Activated naive CD8-positive, alpha-beta T cell treated with anti-CD3 and anti-CD28 coated beads, Interleukin-2, amount 10 ng/mL, durations not matched to agents 7 days and 5 days (primary cell): ENCODE results near the gene SETD3. TPM values are rescaled to one million over a fixed set of nuclear protein-coding genes. Genes with fewer than 3 reads are reported as not detected.

Experiments used
- ATAC-seq: fragments of 150-1000 bp; cut with Tn5 transposase; one replicate; pipeline ENCODE4 v1.10.0; 2021; ENCODE audit warnings: low read depth, moderate library complexity
- POLR2A ChIA-PET: fragments of 350-600 bp; sonication (Branson Sonifier 250); formaldehyde crosslinking; loops from one replicate; lab custom pipeline; 2021; ENCODE audit warnings: antibody characterized with exemption; lab: Charles Lee
- DNase-seq: peaks from one replicate; pipeline ENCODE4 v3.0.0; 2021
- H3K27ac Mint-ChIP-seq: one replicate; pipeline ENCODE4 v1.8.0; 2022; ENCODE audit warnings: mild to moderate bottlenecking, mixed read lengths
- H3K27me3 Mint-ChIP-seq: one replicate; pipeline ENCODE4 v1.8.0; 2022; ENCODE audit warnings: mild to moderate bottlenecking, moderate library complexity, mixed read lengths
- H3K36me3 Mint-ChIP-seq: one replicate; pipeline ENCODE4 v1.8.0; 2021; ENCODE audit warnings: mild to moderate bottlenecking, mixed read lengths
- H3K4me1 Mint-ChIP-seq: one replicate; pipeline ENCODE4 v1.8.0; 2021; ENCODE audit warnings: mixed read lengths
- H3K4me3 Mint-ChIP-seq: one replicate; pipeline ENCODE4 v1.8.0; 2022; ENCODE audit warnings: mild to moderate bottlenecking, moderate library complexity, mixed read lengths
- H3K9me3 Mint-ChIP-seq: one replicate; pipeline ENCODE4 v1.8.0; 2021; ENCODE audit warnings: mixed read lengths
- total RNA-seq, 2 experiments: library from RNA; stranded (reverse); gene quantifications; one replicate each; pipeline ENCODE4 v1.2.3, GENCODE V29; 2021

Gene SETD3
- total RNA-seq, 2 experiments from 2014 or later, result 61.9 to 64.4 TPM

GRCh38 chr14:99430491-99430890 lies 50.2 kb downstream of the SETD3 start:
- no peak overlapping the region for H3K27ac Mint-ChIP-seq
- H3K4me3 Mint-ChIP-seq, result no peak overlapping the region
- no peak for DNase-seq
- H3K9me3 Mint-ChIP-seq, result peaks cover 14% of the 10 kb centered on the region
- peaks cover 10% of the 10 kb centered on the region for H3K4me1 Mint-ChIP-seq
- peaks cover 61% of the 10 kb centered on the region for H3K36me3 Mint-ChIP-seq
- POLR2A ChIA-PET, result no interaction called here
- ATAC-seq, result no peak
- H3K27me3 Mint-ChIP-seq, result no peaks in the 10 kb centered on the region

DNA sequence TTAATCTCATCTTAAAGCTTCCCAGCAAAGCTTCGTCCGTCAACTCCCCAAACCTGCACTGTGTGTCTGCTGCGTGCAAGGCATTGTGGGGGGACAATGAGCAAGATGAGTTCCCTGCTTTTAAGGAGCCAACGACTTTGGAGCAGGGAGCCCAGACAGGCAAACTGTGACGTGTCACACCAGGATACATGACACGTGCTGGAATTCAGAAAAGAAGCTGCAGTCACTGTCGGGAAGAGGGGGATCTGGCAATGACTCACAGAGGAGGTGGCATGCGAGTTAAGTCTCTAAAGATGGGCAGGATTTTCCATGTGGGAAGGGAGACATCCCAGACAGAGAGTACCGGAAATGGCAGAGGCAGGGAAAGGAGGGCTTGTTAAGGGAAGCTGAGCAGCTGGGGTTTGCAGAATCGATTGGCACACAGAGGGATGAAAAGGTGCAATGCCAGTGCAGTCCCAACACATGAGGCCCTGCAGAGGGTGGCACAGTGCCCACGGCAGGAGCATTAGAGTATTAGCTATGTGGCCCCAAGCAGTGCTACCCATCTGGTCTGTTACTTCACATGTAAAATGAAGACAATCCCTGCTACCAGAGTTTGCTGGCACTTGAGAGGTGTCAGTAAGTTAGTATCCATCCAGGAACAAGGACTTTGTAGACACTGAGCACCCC lies 52.9 kb downstream of the SETD3 start:
- Mint-ChIP-seq H3K27ac (no peak overlapping the region), H3K4me1 (peaks cover 17% of the 10 kb centered on the region), H3K36me3 (peaks cover 49% of the 10 kb centered on the region), H3K27me3 (no peaks in the 10 kb centered on the region), H3K9me3 (peaks cover 14% of the 10 kb centered on the region), H3K4me3 (no peak overlapping the region)
- POLR2A ChIA-PET, result no interaction called here
- ATAC-seq, result no peak
- DNase-seq, result no peak

GRCh38 chr14:99426813-99427346 lies 53.8 kb downstream of the SETD3 start:
- Mint-ChIP-seq H3K27me3 (no peaks in the 10 kb centered on the region), H3K9me3 (peaks cover 14% of the 10 kb centered on the region), H3K4me3 (no peak overlapping the region), H3K36me3 (peaks cover 41% of the 10 kb centered on the region), H3K4me1 (peaks cover 17% of the 10 kb centered on the region), H3K27ac (no peak overlapping the region)
- ATAC-seq (no peak), DNase-seq (no peak)
- POLR2A ChIA-PET, result no interaction called here

GRCh38 chr14:99426265-99426664 lies 54.4 kb downstream of the SETD3 start:
- no peak for DNase-seq
- Mint-ChIP-seq H3K27me3 (no peaks in the 10 kb centered on the region), H3K36me3 (peaks cover 37% of the 10 kb centered on the region), H3K27ac (no peak overlapping the region), H3K4me3 (no peak overlapping the region), H3K9me3 (peaks cover 14% of the 10 kb centered on the region), H3K4me1 (peaks cover 17% of the 10 kb centered on the region)
- POLR2A ChIA-PET, result no interaction called here
- no peak for ATAC-seq

GRCh38 chr14:99425272-99425681 lies 55.4 kb downstream of the SETD3 start:
- peaks cover 12% of the 10 kb centered on the region for H3K9me3 Mint-ChIP-seq
- H3K36me3 Mint-ChIP-seq, result peaks cover 27% of the 10 kb centered on the region
- H3K27ac Mint-ChIP-seq, result no peak overlapping the region
- POLR2A ChIA-PET, result no interaction called here
- peaks cover 12% of the 10 kb centered on the region for H3K4me1 Mint-ChIP-seq
- no peaks in the 10 kb centered on the region for H3K27me3 Mint-ChIP-seq
- H3K4me3 Mint-ChIP-seq, result no peak overlapping the region
- ATAC-seq, result no peak
- DNase-seq, result no peak

- H3K4me3 Mint-ChIP-seq, result no peak overlapping the region
- POLR2A ChIA-PET, result interaction anchor here (0.5 kb wide), 1 partner anchor 886 kb away, joined by 7 read pairs; no protein-coding TSS in a partner anchor
- DNase-seq, result no peak
These were observed 56.3 kb downstream of the SETD3 start for GRCh38 chr14:99424306-99424877.

DNA sequence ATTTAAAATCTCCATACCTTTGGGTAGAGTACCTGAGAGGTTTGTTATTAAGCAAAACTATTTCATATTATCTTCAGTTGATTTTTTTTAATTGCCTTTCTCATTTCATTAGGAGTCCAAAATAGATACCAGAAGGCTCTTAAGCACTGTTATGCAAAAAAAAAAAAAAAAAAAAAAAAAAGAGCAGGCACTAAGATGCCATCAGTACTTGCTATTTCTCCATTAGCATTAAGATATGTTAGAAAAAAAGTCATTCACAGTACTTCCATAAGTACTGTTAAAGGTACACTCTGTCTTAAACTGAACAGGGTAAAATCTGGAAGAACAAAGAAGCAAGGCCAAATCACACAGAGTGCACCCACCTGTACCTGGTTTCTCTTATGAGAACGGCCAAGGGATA lies 57.2 kb downstream of the SETD3 start:
- POLR2A ChIA-PET, result no interaction called here
- H3K9me3 Mint-ChIP-seq, result peaks cover 4% of the 10 kb centered on the region
- no peak overlapping the region for H3K4me3 Mint-ChIP-seq
- H3K27ac Mint-ChIP-seq, result no peak overlapping the region
- peaks cover 15% of the 10 kb centered on the region for H3K4me1 Mint-ChIP-seq
- peaks cover 12% of the 10 kb centered on the region for H3K36me3 Mint-ChIP-seq
- H3K27me3 Mint-ChIP-seq, result no peaks in the 10 kb centered on the region
- ATAC-seq (no peak), DNase-seq (no peak)

More at GRCh38 chr14:99424306-99424877, 56.3 kb downstream of the SETD3 start:
- H3K27me3 Mint-ChIP-seq, result no peaks in the 10 kb centered on the region
- H3K9me3 Mint-ChIP-seq, result peaks cover 12% of the 10 kb centered on the region
- ATAC-seq, result no peak
- H3K4me1 Mint-ChIP-seq, result peaks cover 12% of the 10 kb centered on the region
- H3K27ac Mint-ChIP-seq, result no peak overlapping the region
- peaks cover 22% of the 10 kb centered on the region for H3K36me3 Mint-ChIP-seq

- H3K27ac Mint-ChIP-seq, result no peak overlapping the region
- H3K27me3 Mint-ChIP-seq, result no peaks in the 10 kb centered on the region
- H3K9me3 Mint-ChIP-seq, result no peaks in the 10 kb centered on the region
- H3K4me3 Mint-ChIP-seq, result no peak overlapping the region
- POLR2A ChIA-PET, result no interaction called here
- H3K36me3 Mint-ChIP-seq, result peaks cover 2% of the 10 kb centered on the region
- ATAC-seq (no peak), DNase-seq (no peak)
- H3K4me1 Mint-ChIP-seq, result peaks cover 16% of the 10 kb centered on the region
These were observed 58.2 kb downstream of the SETD3 start for GRCh38 chr14:99422228-99423010.

- Mint-ChIP-seq H3K27me3 (no peaks in the 10 kb centered on the region), H3K4me1 (peaks cover 11% of the 10 kb centered on the region), H3K4me3 (no peak overlapping the region), H3K36me3 (peaks cover 2% of the 10 kb centered on the region), H3K9me3 (no peaks in the 10 kb centered on the region), H3K27ac (peak overlapping the region; percentile 49)
- ATAC-seq (no peak), DNase-seq (no peak)
- POLR2A ChIA-PET, result no interaction called here
These were observed 59.9 kb downstream of the SETD3 start for GRCh38 chr14:99420711-99421110.

GRCh38 chr14:99419905-99420304 lies 60.8 kb downstream of the SETD3 start:
- H3K4me1 Mint-ChIP-seq, result peaks cover 16% of the 10 kb centered on the region
- DNase-seq (no peak), ATAC-seq (no peak)
- no peak overlapping the region for H3K4me3 Mint-ChIP-seq
- no peak overlapping the region for H3K27ac Mint-ChIP-seq
- POLR2A ChIA-PET, result no interaction called here
- no peaks in the 10 kb centered on the region for H3K27me3 Mint-ChIP-seq
- peaks cover 2% of the 10 kb centered on the region for H3K36me3 Mint-ChIP-seq
- no peaks in the 10 kb centered on the region for H3K9me3 Mint-ChIP-seq

DNA sequence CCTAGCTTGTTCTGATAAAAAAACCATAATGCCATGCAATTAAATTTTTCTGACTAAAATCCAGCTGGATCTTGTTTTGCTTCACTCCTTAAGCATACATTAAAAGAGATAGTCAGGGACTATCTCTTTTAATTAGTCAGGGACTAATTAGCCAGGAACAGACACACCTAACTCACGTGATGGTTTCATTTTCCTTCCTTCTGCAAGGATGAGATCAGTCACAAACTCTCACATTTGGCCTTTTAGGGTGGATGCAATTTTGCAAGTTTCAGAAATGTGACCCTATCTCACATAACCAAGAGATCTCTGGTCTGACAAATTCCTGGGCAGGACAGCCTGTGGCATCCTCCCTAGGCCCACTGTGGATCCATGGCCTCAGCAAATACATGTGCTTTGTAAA lies 62.4 kb downstream of the SETD3 start:
- Mint-ChIP-seq H3K9me3 (no peaks in the 10 kb centered on the region), H3K27me3 (no peaks in the 10 kb centered on the region), H3K4me3 (no peak overlapping the region), H3K4me1 (peaks cover 9% of the 10 kb centered on the region), H3K36me3 (peaks cover 7% of the 10 kb centered on the region), H3K27ac (no peak overlapping the region)
- DNase-seq (no peak), ATAC-seq (no peak)
- POLR2A ChIA-PET, result no interaction called here

DNA sequence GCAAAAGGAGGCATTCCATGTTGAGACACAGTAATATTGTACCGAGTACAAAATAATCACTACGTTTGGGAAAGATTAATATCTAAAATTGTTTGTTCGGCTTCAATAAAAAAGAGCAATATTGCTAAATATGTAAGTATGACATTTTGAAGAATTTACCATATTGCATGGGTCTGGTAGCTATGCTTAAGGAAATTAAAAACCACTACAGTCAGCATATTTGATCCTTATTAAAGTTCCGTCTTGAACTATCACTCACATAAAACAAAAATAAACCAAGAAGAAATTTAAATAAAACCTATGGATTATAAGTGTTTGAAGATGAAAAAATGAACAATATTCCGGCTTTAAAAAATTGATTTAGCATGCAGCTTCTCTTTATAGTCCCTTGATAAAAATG lies 63.8 kb downstream of the SETD3 start:
- no peak for DNase-seq
- Mint-ChIP-seq H3K4me3 (no peak overlapping the region), H3K36me3 (peaks cover 13% of the 10 kb centered on the region), H3K27me3 (no peaks in the 10 kb centered on the region), H3K9me3 (no peaks in the 10 kb centered on the region), H3K4me1 (peaks cover 12% of the 10 kb centered on the region), H3K27ac (no peak overlapping the region)
- POLR2A ChIA-PET, result no interaction called here
- ATAC-seq, result no peak

- no peaks in the 10 kb centered on the region for H3K9me3 Mint-ChIP-seq
- H3K36me3 Mint-ChIP-seq, result peaks cover 13% of the 10 kb centered on the region
- H3K4me3 Mint-ChIP-seq, result no peak overlapping the region
- ATAC-seq (peak; percentile 98), DNase-seq (no peak)
- peaks cover 12% of the 10 kb centered on the region for H3K4me1 Mint-ChIP-seq
- H3K27me3 Mint-ChIP-seq, result no peaks in the 10 kb centered on the region
- H3K27ac Mint-ChIP-seq, result no peak overlapping the region
- POLR2A ChIA-PET, result interaction anchor here (1.0 to 1.4 kb wide), 2 partner anchors 21 to 27 kb away, joined by 4 to 5 read pairs; no protein-coding TSS in a partner anchor
These were observed 65.0 kb downstream of the SETD3 start for GRCh38 chr14:99415496-99416281.
